ENCODE measurements around the gene PRKAR1B.

Gene PRKAR1B

GRCh38 chr7:603152-603951 lies 123.7 kb downstream of the PRKAR1B start:
- DNase-seq (ENCODE audit: low read depth): no peak

- no peak for DNase-seq (ENCODE audit: low read depth)
Observed at GRCh38 chr7:602341-603141, 124.5 kb downstream of the PRKAR1B start.

- peak; percentile 70 for DNase-seq (ENCODE audit: low read depth)
Observed at GRCh38 chr7:601595-602340, 125.3 kb downstream of the PRKAR1B start.

GRCh38 chr7:601036-601594 lies 126.0 kb downstream of the PRKAR1B start:
- DNase-seq (ENCODE audit: low read depth): no peak

- no peak for DNase-seq (ENCODE audit: low read depth)
Observed at GRCh38 chr7:600149-601035, 126.7 kb downstream of the PRKAR1B start.

- no peak for DNase-seq (ENCODE audit: low read depth)
Observed at GRCh38 chr7:598899-599298, 128.2 kb downstream of the PRKAR1B start.

GRCh38 chr7:597348-598178 lies 129.5 kb downstream of the PRKAR1B start:
- no peak for DNase-seq (ENCODE audit: low read depth)

GRCh38 chr7:596819-597182 lies 130.3 kb downstream of the PRKAR1B start:
- no peak for DNase-seq (ENCODE audit: low read depth)

GRCh38 chr7:596071-596818 lies 130.8 kb downstream of the PRKAR1B start:
- DNase-seq (ENCODE audit: low read depth): no peak

- no peak for DNase-seq (ENCODE audit: low read depth)
Observed at GRCh38 chr7:595621-596010, 131.5 kb downstream of the PRKAR1B start.

- DNase-seq (ENCODE audit: low read depth): no peak
Observed at GRCh38 chr7:594920-595620, 132.0 kb downstream of the PRKAR1B start.

- no peak for DNase-seq (ENCODE audit: low read depth)
Observed at GRCh38 chr7:594212-594913, 132.7 kb downstream of the PRKAR1B start.

- DNase-seq (ENCODE audit: low read depth): no peak
Observed at GRCh38 chr7:593324-594115, 133.6 kb downstream of the PRKAR1B start.

GRCh38 chr7:591856-592628 lies 135.0 kb downstream of the PRKAR1B start:
- DNase-seq (ENCODE audit: low read depth): no peak

GRCh38 chr7:590731-591551 lies 136.1 kb downstream of the PRKAR1B start:
- DNase-seq (ENCODE audit: low read depth): no peak

Data from T follicular helper cell (primary cell).